Renal pelvis (tissue), 4 donors: Measurements from ENCODE around the gene TTC28. TPM values are rescaled to one million over a fixed set of nuclear protein-coding genes. Genes with fewer than 3 reads are reported as not detected.
"Not testable (repeated sequence)": the region's sequence is repeated elsewhere in the genome, so short reads cannot be mapped to it uniquely, and the experiment has no call there.

Experiments
- DNase-seq: peaks from one replicate; pipeline ENCODE4 v3.0.0-alpha.2; 2013
- polyA plus RNA-seq, 3 donors: library from polyadenylated mRNA; unstranded; fragments of 120-200 nt; gene quantifications; one replicate each; pipeline ENCODE4 v1.2.1, GENCODE V29; 2013; ENCODE audit not compliant: insufficient read length in 3 of 3

TTC28 gene
- polyA plus RNA-seq, 3 donors = 31.4 to 47.3 (median 36.4) TPM

DNA sequence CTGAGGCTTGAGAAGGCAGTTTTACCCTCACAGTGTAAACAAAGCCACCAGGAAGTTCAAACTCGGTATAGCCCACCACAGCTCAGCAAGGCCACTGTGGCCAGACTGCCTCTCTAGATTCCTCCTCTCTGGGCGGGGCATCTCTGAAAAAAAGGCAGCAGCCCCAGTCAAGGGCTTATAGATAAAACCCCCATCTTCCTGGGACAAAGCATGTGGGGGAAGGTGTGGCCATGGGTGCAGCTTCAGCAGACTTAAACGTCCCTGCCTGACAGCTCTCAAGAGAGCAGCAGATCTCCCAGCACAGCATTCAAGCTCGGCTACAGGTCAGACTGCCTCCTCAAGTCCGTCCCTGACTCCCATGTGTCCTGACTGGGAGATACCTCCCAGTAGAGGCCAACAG lies 69.7 kb downstream of the TTC28 start:
- no peak for DNase-seq

DNA sequence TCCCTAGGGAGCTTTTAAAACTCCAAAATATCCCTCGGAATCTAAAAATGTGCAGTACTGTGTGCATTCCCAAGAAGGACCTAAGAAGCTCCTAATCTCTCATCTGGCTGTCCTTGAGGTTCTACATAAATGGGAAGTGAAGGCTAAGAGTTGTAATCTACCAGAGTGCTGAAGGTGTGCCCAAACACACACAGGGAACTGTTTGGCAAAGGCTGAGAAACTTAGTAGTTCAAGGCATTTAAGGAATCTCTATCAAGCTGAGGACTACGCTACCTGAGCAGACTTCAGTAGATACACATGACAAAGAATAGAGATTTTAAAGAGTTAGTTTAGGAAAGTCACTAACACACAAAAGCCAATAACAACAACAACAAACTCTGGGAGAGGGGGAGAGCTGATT lies 71.1 kb downstream of the TTC28 start:
- DNase-seq = no peak

DNA sequence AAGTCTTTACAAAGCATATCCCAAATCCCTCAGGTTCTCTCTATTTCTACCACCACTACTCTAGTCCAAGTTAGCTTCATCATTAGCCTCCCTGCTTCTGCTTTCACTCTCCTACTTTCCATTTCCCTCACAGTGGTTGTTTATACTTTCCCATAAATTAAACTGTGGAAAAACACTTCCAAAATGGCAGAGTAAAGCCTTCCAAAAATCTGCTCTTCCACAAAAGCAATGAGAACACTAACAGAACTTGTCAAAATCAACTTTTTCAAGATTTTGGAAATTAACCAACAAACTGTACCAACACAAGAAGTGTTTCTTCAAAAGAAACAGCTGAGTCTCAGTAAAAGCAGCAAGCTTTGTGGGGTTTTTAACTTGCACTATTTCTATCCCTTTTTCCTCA lies 71.8 kb downstream of the TTC28 start:
- no peak for DNase-seq

DNA sequence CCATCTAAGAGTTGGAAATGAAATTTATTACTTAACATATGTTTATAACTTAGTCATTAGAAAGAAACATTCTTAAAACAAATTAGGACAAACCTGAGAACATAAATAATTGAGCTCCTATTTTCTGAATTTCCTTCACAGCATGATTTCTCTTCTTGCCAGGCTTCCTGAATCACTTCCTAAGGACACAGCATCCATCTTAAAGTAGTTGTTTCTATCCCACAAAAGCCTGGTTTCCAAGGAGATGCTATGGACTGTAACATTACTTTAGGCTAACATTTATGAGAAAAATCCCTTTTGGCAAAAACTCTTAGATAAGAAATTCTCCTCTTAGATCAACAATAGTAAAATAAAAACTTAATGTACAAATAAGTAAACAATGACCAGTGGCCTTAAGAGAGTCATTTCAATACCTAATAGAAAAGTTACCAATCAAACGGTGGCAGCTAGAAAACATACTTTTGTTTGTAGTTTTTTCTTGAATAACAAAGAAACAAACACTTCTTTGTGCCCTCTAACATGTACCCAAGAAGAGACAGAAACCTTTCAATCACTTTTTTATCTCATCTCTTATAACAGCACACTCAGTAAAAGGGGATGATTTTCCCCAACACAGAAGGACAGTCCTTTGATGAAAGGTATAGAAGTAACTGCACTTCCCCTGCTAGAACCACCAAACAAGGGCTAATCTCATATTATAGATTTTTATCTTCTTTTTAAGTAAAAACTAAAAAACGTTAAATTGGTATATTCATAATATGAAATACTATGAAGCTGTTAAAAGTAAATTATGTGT lies 74.5 kb downstream of the TTC28 start:
- no peak for DNase-seq

GRCh38 chr22:28601915-28602314 lies 77.7 kb downstream of the TTC28 start:
- DNase-seq = no peak

DNA sequence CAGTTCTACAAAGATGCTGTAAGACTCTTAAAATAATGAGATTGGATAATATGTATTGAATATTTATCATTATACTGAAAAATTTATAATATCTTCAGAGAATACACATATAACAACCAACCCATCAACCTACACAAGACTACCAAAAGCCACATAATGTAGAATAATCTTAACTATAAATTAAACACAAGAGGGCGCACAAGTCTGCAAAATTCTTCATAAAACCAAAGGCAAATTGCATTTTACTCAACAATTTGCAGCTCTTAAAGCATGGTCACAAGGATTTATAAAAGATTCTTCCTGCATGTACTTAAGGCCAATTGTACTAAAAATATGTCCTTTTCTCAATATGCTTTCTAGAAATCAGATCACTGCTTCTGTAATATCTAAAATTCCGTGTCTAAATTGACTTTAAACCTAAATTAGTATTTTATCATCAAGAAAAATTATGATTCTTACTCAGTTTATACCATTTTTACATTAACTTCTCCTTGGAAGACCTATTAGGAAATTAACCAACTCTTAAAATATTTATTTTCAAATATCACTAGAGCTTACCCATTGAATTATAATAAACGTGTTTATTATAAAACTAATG lies 79.0 kb downstream of the TTC28 start:
- peak; percentile 59 for DNase-seq

DNA sequence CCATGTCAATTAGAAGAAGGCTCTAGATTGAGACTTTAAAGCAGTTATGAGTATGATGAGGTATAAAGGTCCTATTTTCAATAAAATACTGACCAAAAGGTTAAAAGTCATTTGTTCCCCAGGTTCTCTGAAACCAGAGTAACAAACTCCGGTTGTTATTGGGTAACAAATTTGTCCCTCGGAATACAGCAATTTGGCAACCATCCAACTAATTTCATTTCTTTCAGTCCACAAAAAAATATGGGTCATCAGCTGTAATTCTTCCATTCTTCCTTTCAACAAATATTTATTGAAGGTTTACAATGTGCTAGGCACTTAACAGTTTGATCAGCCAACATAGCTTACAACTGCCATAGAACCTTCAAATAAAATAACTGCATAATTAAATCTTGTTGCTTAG lies 79.9 kb downstream of the TTC28 start:
- no peak for DNase-seq

GRCh38 chr22:28597665-28598064 lies 82.0 kb downstream of the TTC28 start:
- DNase-seq = no peak

GRCh38 chr22:28594797-28595462 lies 84.7 kb downstream of the TTC28 start:
- DNase-seq = peak; percentile 70

GRCh38 chr22:28594076-28594796 lies 85.4 kb downstream of the TTC28 start:
- no peak for DNase-seq

DNA sequence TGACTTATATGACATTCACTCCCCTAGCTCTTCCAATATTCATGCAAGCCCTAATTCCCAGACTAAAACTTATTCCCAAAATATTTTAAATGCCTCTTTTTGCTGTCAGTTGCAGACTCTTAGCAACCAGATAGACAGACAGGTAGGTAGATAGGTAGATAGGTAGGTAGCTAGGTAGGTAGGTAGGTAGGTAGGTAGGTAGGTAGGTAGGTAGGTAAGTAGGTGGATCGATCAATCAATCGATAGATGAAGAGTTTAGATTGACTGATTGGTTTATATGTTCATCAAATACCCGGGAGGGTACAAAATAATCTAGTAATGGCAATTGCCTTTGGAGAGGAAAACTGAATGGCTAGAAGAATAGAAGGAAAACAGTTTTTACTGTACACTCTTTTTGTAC lies 86.3 kb downstream of the TTC28 start:
- DNase-seq = no peak

DNA sequence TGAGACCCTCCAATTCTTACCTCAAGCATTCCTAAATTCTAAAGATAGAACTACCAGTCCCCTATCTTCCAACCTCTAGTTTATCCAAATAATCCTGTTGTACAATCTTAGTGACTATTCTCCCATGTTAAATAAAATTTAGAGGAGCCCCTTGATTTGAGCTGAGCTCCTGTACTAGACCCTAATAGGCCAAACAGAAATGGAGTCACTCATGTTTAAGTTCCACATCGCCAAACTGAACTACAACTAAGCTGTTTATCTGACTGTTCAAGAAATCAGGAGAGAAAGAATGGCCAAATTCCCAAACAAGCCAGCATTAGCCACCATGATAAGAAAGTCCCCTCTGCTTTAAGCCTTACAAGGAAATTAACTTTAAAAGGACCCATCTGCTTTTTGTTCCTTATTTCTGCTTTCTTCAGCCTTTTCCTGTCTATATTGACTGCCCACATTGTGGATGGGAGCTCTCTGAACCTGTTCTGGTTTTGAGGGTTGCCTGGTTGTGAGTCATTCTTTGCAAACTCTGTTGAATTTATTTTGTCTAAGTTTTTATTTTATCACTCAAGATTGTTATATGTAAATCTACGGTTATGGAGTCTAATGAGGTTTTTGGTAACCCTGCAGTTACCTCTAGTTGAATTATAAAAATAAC lies 90.4 kb downstream of the TTC28 start:
- no peak for DNase-seq

DNA sequence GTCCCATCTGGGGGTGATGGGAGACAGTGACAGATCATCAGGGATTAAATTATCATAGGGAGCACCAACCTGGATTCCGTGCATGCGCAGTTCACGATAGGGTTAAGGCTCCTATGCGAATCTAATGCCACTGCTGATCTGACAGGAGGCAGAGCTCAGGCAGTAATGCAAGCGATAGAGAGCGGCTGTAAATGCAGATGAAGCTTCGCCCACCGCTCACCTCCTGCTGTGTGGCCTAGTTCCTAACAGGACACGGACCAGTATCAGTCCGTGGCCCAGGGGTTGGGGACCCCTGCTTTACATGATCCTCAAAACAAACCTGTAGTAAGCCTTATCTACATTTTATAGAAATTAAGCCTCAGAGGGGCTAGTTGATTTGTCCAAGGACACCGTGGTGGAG lies 94.3 kb downstream of the TTC28 start:
- DNase-seq = no peak

DNA sequence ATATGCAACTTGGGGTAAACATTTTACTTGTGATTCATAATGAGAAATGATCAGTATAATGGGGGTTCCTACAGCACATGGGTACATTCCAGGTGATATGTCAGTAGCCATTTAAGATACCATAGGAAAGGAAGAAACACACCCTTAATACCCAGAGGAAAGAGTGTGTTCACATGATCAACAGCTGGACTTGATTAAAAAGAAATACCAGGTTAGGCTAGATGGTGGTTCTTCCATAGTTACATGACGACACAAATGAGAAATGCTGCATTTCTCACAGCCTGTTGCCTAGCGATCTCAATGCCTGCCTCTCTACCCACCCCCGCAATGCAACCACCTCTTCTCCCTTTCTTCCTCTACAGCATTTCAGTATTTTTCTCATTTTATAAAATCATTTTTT lies 96.8 kb downstream of the TTC28 start:
- peak; percentile 48 for DNase-seq

DNA sequence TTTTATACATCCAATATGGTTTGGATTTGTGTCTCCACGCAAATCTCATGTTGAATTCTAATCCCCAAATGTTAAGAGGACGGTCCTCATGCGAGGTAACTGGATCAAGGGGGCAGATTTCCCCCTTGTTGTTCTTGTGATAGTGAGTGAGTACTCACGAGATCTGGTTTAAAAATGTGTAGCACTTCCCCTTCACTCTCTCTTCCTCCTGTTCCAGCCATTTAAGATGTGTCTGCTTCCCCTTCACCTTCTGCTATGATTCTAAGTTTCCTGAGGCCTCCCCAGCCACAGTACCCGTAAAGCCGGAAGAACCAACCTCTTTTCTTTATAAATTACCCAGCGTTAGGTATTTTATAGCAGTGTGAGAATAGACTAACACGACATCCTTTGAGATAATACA lies 98.6 kb downstream of the TTC28 start:
- no peak for DNase-seq

GRCh38 chr22:28576162-28576561 lies 103.5 kb downstream of the TTC28 start:
- no peak for DNase-seq

DNA sequence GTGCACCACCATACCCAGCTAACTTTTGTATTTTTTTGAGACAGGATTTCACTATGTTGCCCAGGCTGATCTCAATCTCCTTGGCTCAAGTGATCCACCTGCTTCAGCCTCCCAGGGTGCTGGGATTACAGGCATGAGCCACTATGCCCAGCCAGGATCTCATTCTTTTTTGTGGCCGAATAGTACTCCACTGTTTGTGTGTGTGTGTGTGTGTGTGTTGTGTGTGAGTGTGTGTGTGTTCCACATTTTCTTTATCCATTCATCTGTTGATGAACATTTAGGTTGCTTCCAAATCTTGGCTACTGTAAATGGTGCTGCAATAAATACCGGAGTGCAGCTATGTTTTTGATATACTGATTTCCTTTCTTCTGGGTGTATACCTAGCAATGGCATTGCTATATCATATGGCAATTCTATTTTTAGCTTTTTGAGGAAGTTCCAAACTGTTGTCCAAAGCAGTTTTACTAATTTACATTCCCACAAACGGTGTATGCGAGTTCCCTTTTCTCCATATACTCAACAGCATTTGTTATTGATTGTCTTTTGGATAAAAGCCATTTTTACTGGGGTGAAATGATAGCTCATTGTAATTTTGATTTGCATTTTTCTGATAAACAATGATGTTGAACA lies 105.4 kb downstream of the TTC28 start:
- DNase-seq = no peak

DNA sequence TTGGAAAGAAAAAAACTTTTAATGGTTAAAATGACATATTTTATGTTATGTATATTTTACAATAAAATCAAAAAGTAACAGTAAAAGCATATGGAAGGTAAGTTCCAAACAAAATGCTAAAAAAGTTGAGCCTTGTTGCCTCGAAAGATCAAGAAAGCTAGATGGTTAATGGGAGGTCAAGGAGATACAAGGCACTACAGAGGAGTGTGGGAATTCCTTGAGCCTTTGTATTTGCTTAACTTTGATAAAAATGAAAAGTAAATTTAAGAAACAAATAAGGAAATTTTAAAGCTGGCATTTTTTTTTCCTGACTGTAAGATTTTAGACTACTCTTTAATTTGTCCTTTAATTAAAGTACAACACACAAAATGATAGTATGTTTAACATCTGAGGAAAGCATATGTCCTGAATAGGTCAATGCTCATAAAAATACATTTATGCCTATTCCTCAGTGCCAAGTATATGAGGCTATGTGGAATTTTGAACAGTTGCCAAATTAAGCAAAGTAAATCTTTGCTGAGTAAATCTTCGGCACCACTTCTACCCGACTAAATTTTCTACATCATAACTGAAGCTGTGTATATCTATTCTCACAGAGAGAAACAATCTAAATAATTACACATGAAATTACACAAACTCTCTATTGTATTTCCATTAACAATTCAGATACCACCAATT lies 108.8 kb downstream of the TTC28 start:
- DNase-seq = no peak

GRCh38 chr22:28568974-28569373 lies 110.7 kb downstream of the TTC28 start:
- DNase-seq = not testable (repeated sequence)

- DNase-seq = no peak
These were observed 111.5 kb downstream of the TTC28 start for GRCh38 chr22:28568099-28568498.
